ENCODE results near the gene PYGL.

GRCh38 chr14:50985124-50985858, 41.0 kb upstream of the PYGL start:
- TF ChIP-seq, protein P1, sequence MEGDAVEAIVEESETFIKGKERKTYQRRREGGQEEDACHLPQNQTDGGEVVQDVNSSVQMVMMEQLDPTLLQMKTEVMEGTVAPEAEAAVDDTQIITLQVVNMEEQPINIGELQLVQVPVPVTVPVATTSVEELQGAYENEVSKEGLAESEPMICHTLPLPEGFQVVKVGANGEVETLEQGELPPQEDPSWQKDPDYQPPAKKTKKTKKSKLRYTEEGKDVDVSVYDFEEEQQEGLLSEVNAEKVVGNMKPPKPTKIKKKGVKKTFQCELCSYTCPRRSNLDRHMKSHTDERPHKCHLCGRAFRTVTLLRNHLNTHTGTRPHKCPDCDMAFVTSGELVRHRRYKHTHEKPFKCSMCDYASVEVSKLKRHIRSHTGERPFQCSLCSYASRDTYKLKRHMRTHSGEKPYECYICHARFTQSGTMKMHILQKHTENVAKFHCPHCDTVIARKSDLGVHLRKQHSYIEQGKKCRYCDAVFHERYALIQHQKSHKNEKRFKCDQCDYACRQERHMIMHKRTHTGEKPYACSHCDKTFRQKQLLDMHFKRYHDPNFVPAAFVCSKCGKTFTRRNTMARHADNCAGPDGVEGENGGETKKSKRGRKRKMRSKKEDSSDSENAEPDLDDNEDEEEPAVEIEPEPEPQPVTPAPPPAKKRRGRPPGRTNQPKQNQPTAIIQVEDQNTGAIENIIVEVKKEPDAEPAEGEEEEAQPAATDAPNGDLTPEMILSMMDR (conservative IDR thresholded peaks at IDR 0.05): no peak
- no peak for TF ChIP-seq EZH2 (IDR thresholded peaks at IDR 0.05; ENCODE audit: low read depth)

Measured in PC-9 (cell line).